Measurements from ENCODE around the gene ARID1A. TPM values are rescaled to one million over a fixed set of nuclear protein-coding genes. Genes with fewer than 3 reads are reported as not detected.

Gene ARID1A
- total RNA-seq, 4 donors from 2014 or later, result 49.6 to 90.0 (median 54.3) TPM

DNA sequence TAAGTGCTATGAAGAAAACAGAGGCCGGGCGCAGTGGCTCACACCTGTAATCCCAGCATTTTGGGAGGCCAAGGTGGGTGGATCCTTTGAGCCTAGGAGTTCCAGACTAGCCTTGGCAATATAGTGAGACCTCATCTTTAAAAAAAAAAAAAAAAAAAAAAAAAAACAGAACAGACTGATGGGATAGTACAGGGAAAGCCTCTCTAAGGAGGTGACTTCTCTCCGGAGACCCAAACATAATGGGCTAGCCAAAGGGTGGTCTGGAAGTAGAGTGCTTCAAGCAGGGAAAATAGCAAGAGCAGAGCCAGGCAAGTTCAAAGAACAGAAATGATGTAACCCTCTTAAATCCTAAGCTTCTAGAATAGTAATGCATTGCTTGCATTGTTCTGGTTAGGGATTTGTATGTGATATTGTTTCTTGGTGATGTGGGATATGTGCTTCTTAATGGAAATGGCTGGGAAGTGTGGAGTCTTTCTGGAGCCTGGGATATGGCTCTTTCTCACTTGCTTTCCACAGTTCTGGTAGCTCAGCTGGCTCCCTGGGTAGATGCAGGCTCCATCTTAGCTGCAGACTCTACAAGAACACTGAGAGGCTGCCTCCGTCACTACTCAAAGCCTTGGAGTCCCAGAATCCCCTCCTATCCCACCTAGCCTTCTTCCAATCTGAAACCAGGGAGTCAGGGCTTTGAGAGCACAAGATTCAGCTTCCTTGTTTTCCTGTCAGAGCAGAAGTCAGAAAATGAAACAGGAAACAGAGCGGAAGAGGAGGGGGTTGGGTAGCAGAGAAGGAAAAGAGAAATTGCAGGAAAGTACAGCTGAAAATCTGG is 90.0 kb downstream of the ARID1A start:
- Histone ChIP-seq H3K4me3 (no peak overlapping the region), H3K27me3 (no peaks in the 10 kb centered on the region), H3K27ac (peak overlapping the region; percentile 96 to 100 (median 98)), H3K36me3 (peaks cover 0 to under 1% (median 0%) of the 10 kb centered on the region in 3 donors), H3K9me3 (no peaks in the 10 kb centered on the region), H3K4me1 (peaks cover 7 to 78% (median 50%) of the 10 kb centered on the region in 4 donors)
- DNase-seq (ENCODE audit: low spot score in 2 of 2), result no peak
- WGBS, 2 donors, result 53 to 54% methylated on average over 5 of the region's 5 CpGs
- no peak for TF ChIP-seq POLR2A (IDR thresholded peaks at IDR 0.05)
- peak in 1 of 2 donors; percentile 62 for TF ChIP-seq EP300 (IDR thresholded peaks at IDR 0.05)

DNA sequence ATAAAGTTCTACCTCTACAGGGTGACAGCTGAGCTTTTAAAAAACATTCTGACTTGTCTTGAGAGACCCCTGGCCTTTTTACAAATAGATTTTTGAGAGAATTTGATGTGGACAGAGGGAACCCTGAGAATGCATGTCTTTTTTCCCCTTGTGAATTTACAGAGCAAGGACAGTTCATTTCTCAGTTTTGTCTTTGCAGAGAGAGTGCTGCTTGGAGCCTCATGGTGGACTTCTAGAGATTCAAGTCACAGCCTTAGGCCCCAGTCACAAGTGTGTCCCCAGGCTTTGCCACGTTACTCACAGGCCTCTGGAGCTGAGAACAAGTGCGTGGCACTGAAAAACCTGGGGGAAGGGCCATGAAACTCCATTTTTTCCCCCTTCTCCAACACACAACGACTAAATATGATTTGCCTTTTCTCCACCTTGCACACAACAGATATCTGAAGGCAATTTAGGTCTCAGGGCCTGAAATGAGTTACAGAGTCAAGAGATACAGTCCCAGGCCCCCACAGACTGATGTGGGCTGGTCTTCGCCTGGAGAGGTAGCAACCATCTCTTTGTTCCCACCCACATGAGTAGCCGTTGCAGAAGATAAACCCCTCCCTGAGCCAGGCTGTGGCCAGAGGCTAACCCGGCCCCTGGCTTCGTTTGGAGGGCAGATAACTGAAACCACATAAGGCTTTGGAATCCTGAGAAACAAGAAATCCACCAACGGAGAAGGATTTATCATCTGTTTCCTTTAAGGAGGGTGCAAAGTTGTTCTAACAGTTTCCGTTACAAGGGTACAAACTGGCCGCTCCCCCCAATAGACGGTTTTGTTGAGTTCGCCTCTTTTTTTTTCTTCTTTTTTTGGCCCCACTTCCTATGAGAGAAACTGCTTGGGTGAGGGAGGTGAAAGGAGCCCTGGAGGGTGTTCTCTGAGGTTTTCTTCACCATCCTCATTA is 90.9 kb downstream of the ARID1A start:
- Histone ChIP-seq H3K4me3 (peak overlapping the region; percentile 79 to 84 (median 82)), H3K27me3 (no peaks in the 10 kb centered on the region), H3K36me3 (peaks cover 0 to 7% (median 0%) of the 10 kb centered on the region in 3 donors), H3K9me3 (no peaks in the 10 kb centered on the region), H3K4me1 (peaks cover 7 to 70% (median 50%) of the 10 kb centered on the region in 4 donors), H3K27ac (peak overlapping the region; percentile 96 to 100 (median 98))
- DNase-seq (ENCODE audit: low spot score in 2 of 2), result peak; percentile 43 to 73
- 1 to 3% methylated on average over 12 of the region's 12 CpGs for WGBS, 2 donors
- TF ChIP-seq, protein P1, sequence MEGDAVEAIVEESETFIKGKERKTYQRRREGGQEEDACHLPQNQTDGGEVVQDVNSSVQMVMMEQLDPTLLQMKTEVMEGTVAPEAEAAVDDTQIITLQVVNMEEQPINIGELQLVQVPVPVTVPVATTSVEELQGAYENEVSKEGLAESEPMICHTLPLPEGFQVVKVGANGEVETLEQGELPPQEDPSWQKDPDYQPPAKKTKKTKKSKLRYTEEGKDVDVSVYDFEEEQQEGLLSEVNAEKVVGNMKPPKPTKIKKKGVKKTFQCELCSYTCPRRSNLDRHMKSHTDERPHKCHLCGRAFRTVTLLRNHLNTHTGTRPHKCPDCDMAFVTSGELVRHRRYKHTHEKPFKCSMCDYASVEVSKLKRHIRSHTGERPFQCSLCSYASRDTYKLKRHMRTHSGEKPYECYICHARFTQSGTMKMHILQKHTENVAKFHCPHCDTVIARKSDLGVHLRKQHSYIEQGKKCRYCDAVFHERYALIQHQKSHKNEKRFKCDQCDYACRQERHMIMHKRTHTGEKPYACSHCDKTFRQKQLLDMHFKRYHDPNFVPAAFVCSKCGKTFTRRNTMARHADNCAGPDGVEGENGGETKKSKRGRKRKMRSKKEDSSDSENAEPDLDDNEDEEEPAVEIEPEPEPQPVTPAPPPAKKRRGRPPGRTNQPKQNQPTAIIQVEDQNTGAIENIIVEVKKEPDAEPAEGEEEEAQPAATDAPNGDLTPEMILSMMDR (IDR thresholded peaks at IDR 0.05), result no peak
- TF ChIP-seq POLR2A (IDR thresholded peaks at IDR 0.05) (no peak), EP300 (IDR thresholded peaks at IDR 0.05) (peak in 1 of 2 donors; percentile 56)

DNA sequence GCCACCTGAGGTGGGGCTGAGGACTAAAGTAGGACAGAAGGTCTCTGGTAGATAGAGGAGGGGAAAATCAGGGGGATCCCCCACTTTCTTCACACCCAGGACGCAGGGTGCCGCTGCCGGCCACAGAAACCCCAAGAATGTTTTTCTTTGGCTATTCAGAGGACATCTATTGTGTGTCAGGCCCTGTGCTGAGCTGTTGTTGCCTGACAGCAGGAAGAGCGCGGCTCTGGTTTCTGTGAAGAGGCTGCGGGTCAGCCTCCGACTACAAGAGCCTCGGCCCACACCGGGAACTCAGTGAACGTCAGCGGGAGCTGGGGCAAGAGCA is 91.5 kb downstream of the ARID1A start:
- H3K36me3 ChIP-seq, result peaks cover 0 to 7% (median 0%) of the 10 kb centered on the region in 3 donors
- no peaks in the 10 kb centered on the region for H3K9me3 ChIP-seq
- no peak for DNase-seq (ENCODE audit: low spot score in 2 of 2)
- 0 to 1% methylated on average over 11 of the region's 11 CpGs for WGBS, 2 donors
- no peaks in the 10 kb centered on the region for H3K27me3 ChIP-seq
- peak overlapping the region; percentile 96 to 100 (median 98) for H3K27ac ChIP-seq
- TF ChIP-seq EP300 (IDR thresholded peaks at IDR 0.05) (no peak), POLR2A (IDR thresholded peaks at IDR 0.05) (no peak)
- TF ChIP-seq, protein P1 (IDR thresholded peaks at IDR 0.05), result no peak
- peak overlapping the region; percentile 79 to 84 (median 82) for H3K4me3 ChIP-seq
- H3K4me1 ChIP-seq, result peaks cover 7 to 66% (median 50%) of the 10 kb centered on the region in 4 donors

DNA sequence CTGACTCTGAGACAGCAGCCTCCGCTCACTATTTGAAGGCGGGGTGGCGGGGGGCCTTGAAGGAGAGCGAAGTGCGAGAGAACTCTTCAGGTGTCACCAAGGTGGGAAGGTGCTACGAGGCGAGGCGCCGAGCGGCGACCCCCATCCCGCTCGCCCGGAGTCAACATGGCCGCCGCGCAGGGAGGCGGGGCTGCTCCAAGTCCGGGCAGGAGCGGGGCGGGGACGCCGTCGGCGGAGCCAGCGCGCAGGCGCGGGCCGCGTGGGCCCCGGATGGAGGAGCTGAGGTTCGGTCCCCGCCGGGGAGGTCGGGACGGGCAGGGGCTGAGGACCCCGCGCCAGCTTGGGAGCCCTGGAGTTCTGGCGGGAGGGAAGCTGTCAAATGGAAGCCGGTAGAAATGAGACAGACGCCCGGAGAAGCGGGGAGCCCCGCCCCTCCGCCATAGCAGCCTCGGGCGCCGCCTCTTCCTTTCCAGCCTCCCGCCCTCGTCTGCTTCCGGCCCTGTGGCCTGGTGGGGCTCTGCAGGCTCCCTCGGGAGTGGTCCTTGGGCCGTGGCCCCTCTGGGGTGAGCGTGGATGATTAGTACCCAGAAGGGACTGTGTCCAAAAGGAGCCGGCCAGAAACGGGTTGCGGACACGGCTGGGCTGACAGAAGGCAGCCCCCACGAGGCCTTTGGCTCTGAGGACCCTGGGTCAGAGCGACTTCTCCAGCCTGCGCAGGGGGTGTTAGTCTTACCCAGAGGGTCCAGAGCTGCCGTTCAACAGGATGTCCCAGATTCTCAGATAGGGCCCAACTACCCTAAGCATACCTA is 92.1 kb downstream of the ARID1A start, which contains the start of gene PIGV:
PIGV (plus strand) TSS at position 245 of the 809 bp plus-strand sequence. CDS start 2,866 bp downstream, outside the sequence.
- DNase-seq (ENCODE audit: low spot score in 2 of 2), result peak; percentile 76 to 77
- Histone ChIP-seq H3K36me3 (peaks cover 0 to 12% (median 0%) of the 10 kb centered on the region in 3 donors), H3K27ac (peak within 1 kb of the TSS; percentile 96 to 100 (median 98)), H3K9me3 (no peaks in the 10 kb centered on the region), H3K4me3 (peak within 1 kb of the TSS; percentile 79 to 84 (median 82)), H3K4me1 (peaks cover 7 to 61% (median 47%) of the 10 kb centered on the region in 4 donors), H3K27me3 (no peaks in the 10 kb centered on the region)
- TF ChIP-seq, protein P1 (IDR thresholded peaks at IDR 0.05), result peak in 3 of 5 experiments; percentile 11 to 72 (median 71)
- TF ChIP-seq POLR2A (IDR thresholded peaks at IDR 0.05) (peak; percentile 71 to 83), EP300 (IDR thresholded peaks at IDR 0.05) (peak; percentile 30 to 91)
- 0% methylated on average over 41 to 54 of the region's 63 CpGs for WGBS, 2 donors

DNA sequence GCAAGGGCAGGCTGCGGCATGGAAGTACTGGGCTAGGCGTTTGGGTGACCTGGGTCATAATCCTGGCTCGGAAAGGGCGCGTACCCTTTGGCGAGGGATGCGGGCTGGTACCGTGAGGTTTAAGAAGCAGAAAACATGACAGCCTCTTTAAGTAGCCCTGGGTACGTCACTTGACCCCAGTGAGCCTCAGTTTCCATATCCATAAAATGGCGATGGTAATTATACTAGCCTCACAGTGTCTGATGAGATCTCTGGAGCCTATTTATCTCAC is 92.6 kb downstream of the ARID1A start:
- no peaks in the 10 kb centered on the region for H3K27me3 ChIP-seq
- 1 to 3% methylated on average over 10 of the region's 10 CpGs for WGBS, 2 donors
- no peak for DNase-seq (ENCODE audit: low spot score in 2 of 2)
- TF ChIP-seq POLR2A (IDR thresholded peaks at IDR 0.05) (no peak), EP300 (IDR thresholded peaks at IDR 0.05) (no peak)
- TF ChIP-seq, protein P1 (IDR thresholded peaks at IDR 0.05), result no peak
- H3K27ac ChIP-seq, result peak overlapping the region; percentile 96 to 100 (median 98)
- peaks cover 7 to 55% (median 42%) of the 10 kb centered on the region in 4 donors for H3K4me1 ChIP-seq
- H3K36me3 ChIP-seq, result peaks cover 0 to 17% (median 0%) of the 10 kb centered on the region in 3 donors
- peak overlapping the region; percentile 79 to 84 (median 82) for H3K4me3 ChIP-seq
- H3K9me3 ChIP-seq, result no peaks in the 10 kb centered on the region
